Transverse colon (tissue), 4 donors: Measurements from ENCODE around the gene CD300LG. TPM values are rescaled to one million over a fixed set of nuclear protein-coding genes. Genes with fewer than 3 reads are reported as not detected.

Experiments
- DNase-seq: peaks from one replicate; pipeline ENCODE4 v3.0.0-alpha.2; 2019
- H3K27ac ChIP-seq, 4 donors: fragments of 200-600 bp; sonication (generic); 2 replicates each; pipeline ENCODE4 v1.5.1; 2016 to 2018; ENCODE audit warnings: inconsistent platforms in 4 of 4
- H3K27me3 ChIP-seq: fragments of 200-600 bp; sonication (generic); 2 replicates; pipeline ENCODE4 v1.5.1; 2017; ENCODE audit warnings: inconsistent platforms
- H3K36me3 ChIP-seq, 4 donors: fragments of 200-600 bp; sonication (generic); 2 replicates each; pipeline ENCODE4 v1.5.1; 2017 to 2019; ENCODE audit warnings: inconsistent platforms in 4 of 4
- H3K4me1 ChIP-seq, 4 donors: fragments of 200-600 bp; sonication (generic); 2 replicates each; pipeline ENCODE4 v1.5.1; 2017 to 2020; ENCODE audit warnings: inconsistent platforms in 4 of 4
- H3K4me3 ChIP-seq, 4 donors: fragments of 200-600 bp; sonication (generic); 1 replicate in 1 of 4; 2 replicates in 3 of 4; pipeline versions ENCODE4 v1.5.1 to v1.6.1; 2017 to 2019; ENCODE audit warnings: inconsistent platforms in 4 of 4
- H3K9me3 ChIP-seq, 2 donors: fragments of 200-600 bp; sonication (generic); 2 replicates each; pipeline ENCODE4 v1.5.1; 2017 to 2019; ENCODE audit warnings: inconsistent platforms in 2 of 2
- CTCF ChIP-seq, 5 experiments: fragments of 200-600 bp in 3 of 5; fragments of 450-650 bp in 2 of 5; sonication (generic) in 3 of 5; IDR thresholded peaks; 1 replicate in 2 of 5; 2 replicates in 3 of 5; pipeline ENCODE4 v1.5.1; 2016 to 2017; ENCODE audit warnings: antibody characterized with exemption in 5 of 5, inconsistent platforms in 3 of 5, mild to moderate bottlenecking in 2 of 5, moderate library complexity in 1 of 5
- EP300 ChIP-seq: sonication (generic); formaldehyde crosslinking; IDR thresholded peaks from one replicate; pipeline ENCODE4 v1.6.1; 2017; ENCODE audit warnings: antibody characterized with exemption, low read depth
- POLR2A ChIP-seq: fragments of 450-650 bp; IDR thresholded peaks from one replicate; pipeline ENCODE4 v1.6.1; 2016; ENCODE audit warnings: antibody characterized with exemption, mild to moderate bottlenecking, moderate library complexity
- POLR2AphosphoS5 ChIP-seq, 3 donors: sonication (generic); formaldehyde crosslinking; IDR thresholded peaks; one replicate each; pipeline ENCODE4 v1.6.1; 2016; ENCODE audit warnings: antibody characterized with exemption in 3 of 3
- WGBS, 2 donors: methylation state at CpG; one replicate each; pipeline ENCODE4 v1.1.5; 2018; ENCODE audit warnings: low coverage in 1 of 2; 5-methylcytosine and 5-hydroxymethylcytosine counted together
- in situ Hi-C, 4 donors: fragments of 200-750 bp; cut with MboI; loops; one replicate each; pipeline versions ENCODE4 v1.15.0 to v1.15.1; 2017; ENCODE audit warnings: low sequenced_read_pairs in 3 of 4, low pct_ligation_motif_present in 1 of 4, low pct_unique_long_range_greater_than_20kb in 1 of 4
- intact Hi-C: fragments of 100-400 bp; cut with DNase I; formaldehyde crosslinking; loops from one replicate; pipeline ENCODE4 v1.15.1; 2023; ENCODE audit warnings: low total_unique reads
- total RNA-seq, 4 donors: library from RNA; depleted of rRNA; stranded (reverse); fragments of >200 nt; gene quantifications; one replicate each; pipeline ENCODE4 v1.1.0, GENCODE V29; 2016

Gene CD300LG
- total RNA-seq, 4 donors from 2014 or later = 0.55 to 44.5 (median 1.4) TPM; not detected in 1

GRCh38 chr17:43818966-43819365 lies 28.0 kb upstream of the CD300LG start:
- intact Hi-C loops (no loop called here), in situ Hi-C loops (no loop called here)
- TF ChIP-seq POLR2A (no peak), EP300 (no peak), CTCF (IDR thresholded peaks at IDR 0.05) (no peak), POLR2AphosphoS5 (IDR thresholded peaks at IDR 0.05) (no peak)
- H3K27ac ChIP-seq = no peak overlapping the region
- H3K36me3 ChIP-seq = no peaks in the 10 kb centered on the region
- no peaks in the 10 kb centered on the region for H3K9me3 ChIP-seq
- DNase-seq = no peak
- peaks cover 0 to 8% (median 6%) of the 10 kb centered on the region in 4 donors for H3K4me1 ChIP-seq
- WGBS, 2 donors = 90% methylated on average over 5 of the region's 5 CpGs; no CpG with 5 or more reads in 1 of the 2 donors
- no peak overlapping the region for H3K4me3 ChIP-seq
- H3K27me3 ChIP-seq = no peaks in the 10 kb centered on the region

DNA sequence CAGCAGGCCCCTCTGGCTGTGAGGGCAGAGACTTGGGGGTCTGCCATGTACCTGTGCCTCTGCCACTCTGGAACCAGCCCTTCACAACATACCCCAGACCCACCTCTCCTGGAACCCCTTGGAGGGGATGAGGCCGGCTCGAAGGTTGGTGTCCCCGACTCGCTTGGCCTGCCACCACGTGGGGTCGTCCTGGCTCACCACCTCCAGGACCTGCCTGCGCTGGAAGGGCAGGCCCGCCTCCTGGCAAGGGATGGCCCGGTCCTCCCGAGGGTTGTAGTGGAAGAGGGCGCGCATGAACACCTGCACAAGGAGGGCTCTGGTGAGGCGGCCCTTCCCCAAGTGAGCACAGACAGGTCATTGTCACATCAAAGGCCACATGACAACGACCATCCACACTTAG lies 26.2 kb upstream of the CD300LG start:
- DNase-seq = no peak
- no peaks in the 10 kb centered on the region for H3K27me3 ChIP-seq
- intact Hi-C loops (no loop called here), in situ Hi-C loops (no loop called here)
- TF ChIP-seq EP300 (no peak), POLR2AphosphoS5 (IDR thresholded peaks at IDR 0.05) (no peak), POLR2A (no peak), CTCF (IDR thresholded peaks at IDR 0.05) (no peak)
- no peak overlapping the region for H3K4me3 ChIP-seq
- WGBS, 2 donors = 88% methylated on average over 14 of the region's 14 CpGs; no CpG with 5 or more reads in 1 of the 2 donors
- H3K4me1 ChIP-seq = peaks cover 0 to 8% (median 6%) of the 10 kb centered on the region in 4 donors
- H3K36me3 ChIP-seq = no peaks in the 10 kb centered on the region
- no peaks in the 10 kb centered on the region for H3K9me3 ChIP-seq
- no peak overlapping the region for H3K27ac ChIP-seq

DNA sequence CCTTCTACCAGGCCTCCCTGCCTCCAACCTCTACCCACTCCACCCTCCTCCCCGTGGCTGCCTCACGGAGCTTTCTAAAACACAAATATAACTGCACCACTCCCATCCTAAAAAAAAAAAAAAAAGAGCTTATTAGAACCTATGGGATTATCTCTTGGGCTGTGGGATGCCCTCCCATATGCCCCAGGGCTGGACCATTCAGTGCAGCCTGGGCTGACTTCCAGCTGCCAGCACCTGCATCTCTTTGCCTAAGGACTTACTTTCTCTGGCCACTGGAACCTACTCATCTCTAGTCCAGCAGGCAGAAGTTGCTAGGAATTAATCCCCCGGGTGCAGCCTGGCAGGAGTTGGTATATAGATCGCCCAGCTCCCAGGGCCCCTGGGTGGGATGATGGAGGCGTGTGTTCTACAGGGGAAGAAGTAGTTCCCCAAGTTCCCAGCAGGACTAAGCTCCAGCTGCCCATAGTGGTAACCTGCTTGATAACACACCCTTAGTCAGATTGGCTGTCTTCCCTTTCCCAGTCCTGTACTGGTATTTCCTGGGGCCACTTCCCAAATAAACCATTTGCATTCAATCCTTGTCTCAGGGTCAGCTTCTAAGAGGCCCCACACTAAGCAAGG lies 24.3 kb upstream of the CD300LG start:
- Histone ChIP-seq H3K27ac (no peak overlapping the region), H3K36me3 (no peaks in the 10 kb centered on the region), H3K9me3 (no peaks in the 10 kb centered on the region), H3K4me3 (no peak overlapping the region), H3K4me1 (peaks cover 0 to 8% (median 6%) of the 10 kb centered on the region in 4 donors), H3K27me3 (no peaks in the 10 kb centered on the region)
- DNase-seq = no peak
- in situ Hi-C loops (no loop called here), intact Hi-C loops (no loop called here)
- WGBS, 2 donors = 89 to 100% methylated on average over 1 to 5 of the region's 5 CpGs
- TF ChIP-seq CTCF (IDR thresholded peaks at IDR 0.05) (no peak), POLR2A (no peak), POLR2AphosphoS5 (IDR thresholded peaks at IDR 0.05) (no peak), EP300 (no peak)

DNA sequence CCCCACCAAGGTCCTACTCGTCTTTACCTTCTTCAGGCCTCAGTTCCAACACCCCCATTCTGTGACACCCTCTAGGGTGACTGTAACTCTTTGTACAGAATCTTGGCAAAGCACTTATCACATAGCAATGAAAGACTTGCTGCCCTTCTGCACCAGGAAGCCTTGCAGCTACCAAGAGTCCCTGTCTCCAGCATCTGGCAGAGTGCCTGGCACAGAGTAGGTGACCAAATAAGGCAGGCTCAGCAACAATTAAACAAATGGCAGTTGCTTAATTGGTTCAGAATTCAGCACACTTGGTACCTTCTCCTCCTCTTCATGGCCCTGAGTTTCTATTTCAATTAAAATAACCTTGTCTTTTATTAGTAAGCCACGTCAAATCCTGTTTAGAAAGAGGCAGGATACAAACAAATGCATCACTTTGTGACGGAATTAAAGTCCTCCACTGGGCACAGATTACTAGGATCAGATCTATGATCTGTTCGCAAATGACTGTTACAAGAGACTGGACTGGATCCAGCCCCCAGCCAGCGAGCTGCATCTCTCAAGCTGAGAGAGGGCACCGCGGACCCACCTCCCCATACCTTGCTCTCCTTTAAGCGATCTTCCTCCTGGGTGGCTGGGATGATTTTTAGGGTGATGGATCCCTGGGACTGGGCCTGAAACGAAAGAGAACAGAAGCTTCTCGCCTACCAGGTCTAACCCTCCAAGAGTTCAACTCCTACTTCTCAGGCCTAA lies 23.5 kb upstream of the CD300LG start:
- intact Hi-C loops (no loop called here), in situ Hi-C loops (no loop called here)
- no peak overlapping the region for H3K27ac ChIP-seq
- H3K27me3 ChIP-seq = no peaks in the 10 kb centered on the region
- H3K4me3 ChIP-seq = no peak overlapping the region
- peaks cover 0 to 8% (median 6%) of the 10 kb centered on the region in 4 donors for H3K4me1 ChIP-seq
- peak; percentile 43 for DNase-seq
- TF ChIP-seq POLR2AphosphoS5 (IDR thresholded peaks at IDR 0.05) (no peak), CTCF (IDR thresholded peaks at IDR 0.05) (no peak), POLR2A (no peak), EP300 (no peak)
- H3K36me3 ChIP-seq = no peaks in the 10 kb centered on the region
- no peaks in the 10 kb centered on the region for H3K9me3 ChIP-seq
- WGBS, 2 donors = 69 to 80% methylated on average over 10 of the region's 10 CpGs
